Neuron (in vitro differentiated cells): ENCODE measurements around the gene SLC41A1.

ENCODE experiments used
- H2AFZ ChIP-seq: one replicate; pipeline ENCODE4 v1.6.1; 2013; ENCODE audit warnings: low read depth, mild to moderate bottlenecking, inconsistent platforms, low read length, moderate library complexity
- H3K27me3 ChIP-seq: one replicate; pipeline ENCODE4 v1.6.1; 2013; ENCODE audit warnings: low read length; ENCODE audit not compliant: insufficient read depth
- H3K36me3 ChIP-seq: one replicate; pipeline ENCODE4 v1.6.1; 2013; ENCODE audit warnings: low read length; ENCODE audit not compliant: insufficient read depth
- H3K4me1 ChIP-seq: one replicate; pipeline ENCODE4 v1.6.1; 2013; ENCODE audit warnings: low read length; ENCODE audit not compliant: insufficient read depth
- H3K4me3 ChIP-seq: 2 replicates; pipeline ENCODE4 v1.5.1; 2013; ENCODE audit warnings: mild to moderate bottlenecking, low read length, moderate library complexity
- H3K9me3 ChIP-seq: one replicate; pipeline ENCODE4 v1.6.1; 2013; ENCODE audit warnings: low read length

The SLC41A1 gene

GRCh38 chr1:205775015-205775716 is 37.8 kb downstream of the SLC41A1 start, which contains the start of gene RAB29:
TSS of gene RAB29 (minus strand) at chr1:205775482. CDS start at chr1:205774956, 526 bp downstream.
- peak within 1 kb of the TSS; percentile 59 for H2AFZ ChIP-seq
- peaks cover 8% of the 10 kb centered on the region for H3K4me1 ChIP-seq
- H3K27me3 ChIP-seq: peaks cover 45% of the 10 kb centered on the region
- no peaks in the 10 kb centered on the region for H3K9me3 ChIP-seq
- peak within 1 kb of the TSS; percentile 55 for H3K4me3 ChIP-seq
- no peaks in the 10 kb centered on the region for H3K36me3 ChIP-seq

- Histone ChIP-seq H3K27me3 (peaks cover 45% of the 10 kb centered on the region), H3K36me3 (no peaks in the 10 kb centered on the region), H3K4me1 (peaks cover 8% of the 10 kb centered on the region), H3K4me3 (peak overlapping the region; percentile 55), H2AFZ (peak overlapping the region; percentile 59), H3K9me3 (no peaks in the 10 kb centered on the region)
Measured at GRCh38 chr1:205774198-205775014, 38.6 kb downstream of the SLC41A1 start.

- Histone ChIP-seq H3K9me3 (no peaks in the 10 kb centered on the region), H3K4me3 (no peak overlapping the region), H3K36me3 (no peaks in the 10 kb centered on the region), H3K27me3 (peaks cover 45% of the 10 kb centered on the region), H3K4me1 (peaks cover 8% of the 10 kb centered on the region), H2AFZ (no peak overlapping the region)
Measured at GRCh38 chr1:205772607-205773032, 40.4 kb downstream of the SLC41A1 start.

- Histone ChIP-seq H3K36me3 (no peaks in the 10 kb centered on the region), H3K27me3 (peaks cover 43% of the 10 kb centered on the region), H3K9me3 (no peaks in the 10 kb centered on the region), H2AFZ (no peak overlapping the region), H3K4me1 (peaks cover 8% of the 10 kb centered on the region), H3K4me3 (no peak overlapping the region)
Measured at GRCh38 chr1:205770618-205771017, 42.4 kb downstream of the SLC41A1 start.

- Histone ChIP-seq H3K9me3 (no peaks in the 10 kb centered on the region), H3K4me1 (peaks cover 6% of the 10 kb centered on the region), H3K27me3 (peaks cover 36% of the 10 kb centered on the region), H3K36me3 (no peaks in the 10 kb centered on the region), H3K4me3 (no peak overlapping the region), H2AFZ (no peak overlapping the region)
Measured at GRCh38 chr1:205769641-205770365, 43.2 kb downstream of the SLC41A1 start.

- H2AFZ ChIP-seq: no peak overlapping the region
- H3K36me3 ChIP-seq: no peaks in the 10 kb centered on the region
- H3K27me3 ChIP-seq: peaks cover 15% of the 10 kb centered on the region
- no peak overlapping the region for H3K4me3 ChIP-seq
- H3K4me1 ChIP-seq: no peaks in the 10 kb centered on the region
- H3K9me3 ChIP-seq: no peaks in the 10 kb centered on the region
Measured at GRCh38 chr1:205767248-205767647, 45.8 kb downstream of the SLC41A1 start.

GRCh38 chr1:205766570-205766969 is 46.4 kb downstream of the SLC41A1 start:
- H3K4me3 ChIP-seq: no peak overlapping the region
- peaks cover 14% of the 10 kb centered on the region for H3K27me3 ChIP-seq
- H3K36me3 ChIP-seq: no peaks in the 10 kb centered on the region
- H3K9me3 ChIP-seq: no peaks in the 10 kb centered on the region
- no peaks in the 10 kb centered on the region for H3K4me1 ChIP-seq
- H2AFZ ChIP-seq: no peak overlapping the region

- Histone ChIP-seq H3K4me1 (no peaks in the 10 kb centered on the region), H3K4me3 (no peak overlapping the region), H2AFZ (no peak overlapping the region), H3K9me3 (no peaks in the 10 kb centered on the region), H3K36me3 (no peaks in the 10 kb centered on the region), H3K27me3 (peaks cover 14% of the 10 kb centered on the region)
Measured at GRCh38 chr1:205766038-205766437, 47.0 kb downstream of the SLC41A1 start.

- no peaks in the 10 kb centered on the region for H3K36me3 ChIP-seq
- no peak overlapping the region for H2AFZ ChIP-seq
- no peaks in the 10 kb centered on the region for H3K4me1 ChIP-seq
- H3K4me3 ChIP-seq: no peak overlapping the region
- no peaks in the 10 kb centered on the region for H3K9me3 ChIP-seq
- H3K27me3 ChIP-seq: peaks cover 14% of the 10 kb centered on the region
Measured at GRCh38 chr1:205764578-205764977, 48.4 kb downstream of the SLC41A1 start.

- no peaks in the 10 kb centered on the region for H3K36me3 ChIP-seq
- no peak overlapping the region for H2AFZ ChIP-seq
- no peaks in the 10 kb centered on the region for H3K4me1 ChIP-seq
- H3K4me3 ChIP-seq: no peak overlapping the region
- peaks cover 14% of the 10 kb centered on the region for H3K27me3 ChIP-seq
- no peaks in the 10 kb centered on the region for H3K9me3 ChIP-seq
Measured at GRCh38 chr1:205763980-205764379, 49.0 kb downstream of the SLC41A1 start.

- no peaks in the 10 kb centered on the region for H3K9me3 ChIP-seq
- H2AFZ ChIP-seq: no peak overlapping the region
- no peaks in the 10 kb centered on the region for H3K36me3 ChIP-seq
- no peaks in the 10 kb centered on the region for H3K4me1 ChIP-seq
- H3K27me3 ChIP-seq: peaks cover 6% of the 10 kb centered on the region
- no peak overlapping the region for H3K4me3 ChIP-seq
Measured at GRCh38 chr1:205760606-205761005, 52.4 kb downstream of the SLC41A1 start.

- Histone ChIP-seq H3K36me3 (no peaks in the 10 kb centered on the region), H3K9me3 (no peaks in the 10 kb centered on the region), H2AFZ (no peak overlapping the region), H3K4me3 (no peak overlapping the region), H3K27me3 (no peaks in the 10 kb centered on the region), H3K4me1 (no peaks in the 10 kb centered on the region)
Measured at GRCh38 chr1:205756552-205756951, 56.4 kb downstream of the SLC41A1 start.

- Histone ChIP-seq H3K4me1 (no peaks in the 10 kb centered on the region), H3K36me3 (no peaks in the 10 kb centered on the region), H3K4me3 (no peak overlapping the region), H2AFZ (no peak overlapping the region), H3K9me3 (no peaks in the 10 kb centered on the region), H3K27me3 (no peaks in the 10 kb centered on the region)
Measured at GRCh38 chr1:205754857-205755256, 58.1 kb downstream of the SLC41A1 start.
